Adrenal gland (tissue), 12 donors: ENCODE measurements around the gene LRRK1. TPM values are rescaled to one million over a fixed set of nuclear protein-coding genes. Genes with fewer than 3 reads are reported as not detected.

Experiments
- DNase-seq, 7 donors: peaks; one replicate each; pipeline ENCODE4 v3.0.0-alpha.2; 2019 to 2020
- H3K27ac ChIP-seq, 5 donors: fragments of 200-600 bp; sonication (generic) in 4 of 5; 1 replicate in 3 of 5; 2 replicates in 2 of 5; pipeline versions ENCODE4 v1.5.1 to v1.8.0; 2016 to 2020; ENCODE audit warnings: mild to moderate bottlenecking in 1 of 5
- H3K27me3 ChIP-seq: fragments of 200-600 bp; 2 replicates; pipeline ENCODE4 v1.8.0; 2021
- H3K36me3 ChIP-seq, 2 donors: fragments of 200-600 bp; replicated peaks in 1 of 2; 1 replicate in 1 of 2; 2 replicates in 1 of 2; pipeline versions ENCODE4 v1.5.1 to v1.8.0; 2018 to 2022
- H3K4me1 ChIP-seq, 2 donors: fragments of 200-600 bp; replicated peaks in 1 of 2; 1 replicate in 1 of 2; 2 replicates in 1 of 2; pipeline versions ENCODE4 v1.5.1 to v1.8.0; 2018 to 2021
- H3K4me3 ChIP-seq, 4 donors: fragments of 200-600 bp; sonication (generic) in 3 of 4; one replicate each; pipeline ENCODE4 v1.5.1; 2016 to 2018
- H3K9me3 ChIP-seq, 3 donors: fragments of 200-600 bp; sonication (generic) in 1 of 3; replicated peaks in 1 of 3; 1 replicate in 2 of 3; 2 replicates in 1 of 3; pipeline versions ENCODE4 v1.5.1 to v1.8.0; 2016 to 2021
- CTCF ChIP-seq, 6 experiments: fragments of 450-650 bp in 4 of 6; fragments of 200-600 bp in 2 of 6; sonication (generic) in 1 of 6; IDR thresholded peaks; 1 replicate in 5 of 6; 2 replicates in 1 of 6; pipeline versions ENCODE4 v1.5.1 to v1.8.0; 2016 to 2021; ENCODE audit warnings: antibody characterized with exemption in 6 of 6, mild to moderate bottlenecking in 2 of 6, moderate library complexity in 1 of 6
- POLR2A ChIP-seq, 2 donors: fragments of 450-650 bp; IDR thresholded peaks; one replicate each; pipeline ENCODE4 v1.6.1; 2017; ENCODE audit warnings: antibody characterized with exemption in 2 of 2, mild to moderate bottlenecking in 2 of 2, moderate library complexity in 1 of 2
- WGBS, 4 donors: extraction: QIAGEN DNeasy Blood & Tissue Kit in 2 of 4; methylation state at CpG; one replicate each; pipeline versions ENCODE4 v1.1.5 to v1.1.7; 2013 to 2017; 5-methylcytosine and 5-hydroxymethylcytosine counted together
- intact Hi-C, 2 donors: fragments of 100-400 bp; cut with DNase I; formaldehyde crosslinking; loops; one replicate each; pipeline versions ENCODE4 v1.14.1 to v1.15.0; 2022 to 2023
- polyA plus RNA-seq, 3 donors: library from polyadenylated mRNA; stranded (reverse); fragments of 200-250 nt in 2 of 3; fragments of 350-450 nt in 1 of 3; fragmentation: Illumina TruSeq in 1 of 3; extraction: RNeasy Lipid Tissue Mini Kit (QIAGEN cat#74804) in 1 of 3; gene quantifications; one replicate each; pipeline ENCODE4 v1.2.3, GENCODE V29; 2013 to 2014
- total RNA-seq, 9 donors: library from RNA; depleted of rRNA in 4 of 9; stranded (reverse); fragments of >200 nt in 4 of 9; fragments of 120-200 nt in 1 of 9; fragmentation: NEBNext Ultra II Directional in 1 of 9; extraction: Animal tissue kit (Norgen Biotek cat#: 25700) in 1 of 9; gene quantifications; one replicate each; pipeline versions ENCODE4 v1.1.0 to v1.2.4, GENCODE V29; 2013 to 2023
- donor health status: healthy with polysubstance abuse.
- donor health status: Bipolar disorder and iron deficiency.
- donor health status: DM: yes; HTN: yes; CAD: no.
- donor health status: DM: no; HTN: no; CAD: no.
- donor health status: DM: no; HTN: no; CAD: no.
- donor health status: DM: yes; HTN: yes; CAD: no.

LRRK1 gene
- total and polyA plus RNA-seq, 12 donors = 0.44 to 13.1 (median 7.7) TPM

DNA sequence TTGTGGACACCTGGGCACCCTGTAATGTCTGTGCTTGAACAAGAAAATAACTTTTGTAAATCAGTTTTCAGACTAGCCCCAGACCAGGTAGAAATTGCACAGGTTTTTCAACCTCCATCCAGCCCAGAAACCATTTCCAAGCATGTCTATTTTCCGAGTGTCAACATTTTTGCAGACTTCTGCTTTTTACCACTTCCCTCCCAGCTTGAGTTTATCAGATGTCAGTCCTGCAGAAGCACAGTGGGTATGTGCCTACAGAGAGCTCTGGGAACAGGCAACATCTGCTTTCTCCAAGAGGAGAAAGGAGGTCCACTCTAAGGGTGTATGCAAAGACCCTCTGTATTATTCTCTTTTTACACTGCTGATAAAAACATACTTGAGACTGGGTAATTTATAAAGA lies 83.9 kb downstream of the LRRK1 start:
- no peaks in the 10 kb centered on the region for H3K27me3 ChIP-seq
- TF ChIP-seq CTCF (IDR thresholded peaks at IDR 0.05) (no peak), POLR2A (IDR thresholded peaks at IDR 0.05) (no peak)
- no peak overlapping the region for H3K4me3 ChIP-seq
- DNase-seq = peak in 1 of 7 donors; percentile 7
- peaks cover 0 to 7% of the 10 kb centered on the region in 2 donors for H3K4me1 ChIP-seq
- WGBS, 4 donors = 33 to 69% (median 64%) methylated on average over 1 of the region's 1 CpG
- H3K9me3 ChIP-seq = no peaks in the 10 kb centered on the region
- H3K36me3 ChIP-seq = no peaks in the 10 kb centered on the region
- H3K27ac ChIP-seq = no peak overlapping the region
- intact Hi-C loops = loop anchor here in 1 of 2 donors (10.0 kb wide), 1 partner anchor 658 kb away; the partner anchor contains the start of gene ADAMTS17

- intact Hi-C loops = loop anchor here in 1 of 2 donors (10.0 kb wide), 1 partner anchor 659 kb away; the partner anchor contains the start of gene ADAMTS17
- H3K4me1 ChIP-seq = peaks cover 0 to 10% of the 10 kb centered on the region in 2 donors
- no peak overlapping the region for H3K27ac ChIP-seq
- no peaks in the 10 kb centered on the region for H3K36me3 ChIP-seq
- H3K9me3 ChIP-seq = no peaks in the 10 kb centered on the region
- no peak overlapping the region for H3K4me3 ChIP-seq
- H3K27me3 ChIP-seq = no peaks in the 10 kb centered on the region
- WGBS, 4 donors = 59 to 71% (median 64%) methylated on average over 3 to 4 of the region's 4 CpGs
- DNase-seq = peak in 1 of 7 donors; percentile 29
- no peak for TF ChIP-seq CTCF (IDR thresholded peaks at IDR 0.05)
- TF ChIP-seq POLR2A (IDR thresholded peaks at IDR 0.05) = no peak
These were observed 84.5 kb downstream of the LRRK1 start for GRCh38 chr15:101003706-101004105.

- Histone ChIP-seq H3K4me1 (peaks cover 0 to 10% of the 10 kb centered on the region in 2 donors), H3K9me3 (no peaks in the 10 kb centered on the region), H3K4me3 (no peak overlapping the region), H3K27me3 (no peaks in the 10 kb centered on the region), H3K36me3 (no peaks in the 10 kb centered on the region), H3K27ac (no peak overlapping the region)
- DNase-seq = peak in 2 of 7 donors; percentile 6 to 23
- WGBS, 4 donors = 79 to 88% (median 85%) methylated on average over 3 to 4 of the region's 4 CpGs
- TF ChIP-seq POLR2A (IDR thresholded peaks at IDR 0.05) (no peak), CTCF (IDR thresholded peaks at IDR 0.05) (no peak)
- intact Hi-C loops = loop anchor here in 1 of 2 donors (10.0 kb wide), 1 partner anchor 660 kb away; the partner anchor contains the start of gene ADAMTS17
These were observed 85.3 kb downstream of the LRRK1 start for GRCh38 chr15:101004500-101004899.

GRCh38 chr15:101004986-101005747 lies 86.0 kb downstream of the LRRK1 start:
- H3K27ac ChIP-seq = no peak overlapping the region
- H3K4me1 ChIP-seq = peaks cover 0 to 10% of the 10 kb centered on the region in 2 donors
- no peak overlapping the region for H3K4me3 ChIP-seq
- 90 to 95% (median 92%) methylated on average over 10 of the region's 10 CpGs for WGBS, 4 donors
- H3K27me3 ChIP-seq = no peaks in the 10 kb centered on the region
- DNase-seq = peak in 2 of 7 donors; percentile 7 to 21
- H3K36me3 ChIP-seq = no peaks in the 10 kb centered on the region
- intact Hi-C loops = loop anchor here (5.0 to 10.0 kb wide), 3 partner anchors 88 to 660 kb away; partner anchors contain the start of genes LRRK1 (in 2 of the 2) and ADAMTS17 (in 1 of the 2)
- no peaks in the 10 kb centered on the region for H3K9me3 ChIP-seq
- TF ChIP-seq POLR2A (IDR thresholded peaks at IDR 0.05) (no peak), CTCF (IDR thresholded peaks at IDR 0.05) (no peak)
